ENCODE results near the gene CPT1C. TPM values are rescaled to one million over a fixed set of nuclear protein-coding genes. Genes with fewer than 3 reads are reported as not detected.

The CPT1C gene
- total and polyA plus RNA-seq, 2 of the 4 experiments (the other 2 are of a cell fraction), result 14.2 to 56.1 TPM

DNA sequence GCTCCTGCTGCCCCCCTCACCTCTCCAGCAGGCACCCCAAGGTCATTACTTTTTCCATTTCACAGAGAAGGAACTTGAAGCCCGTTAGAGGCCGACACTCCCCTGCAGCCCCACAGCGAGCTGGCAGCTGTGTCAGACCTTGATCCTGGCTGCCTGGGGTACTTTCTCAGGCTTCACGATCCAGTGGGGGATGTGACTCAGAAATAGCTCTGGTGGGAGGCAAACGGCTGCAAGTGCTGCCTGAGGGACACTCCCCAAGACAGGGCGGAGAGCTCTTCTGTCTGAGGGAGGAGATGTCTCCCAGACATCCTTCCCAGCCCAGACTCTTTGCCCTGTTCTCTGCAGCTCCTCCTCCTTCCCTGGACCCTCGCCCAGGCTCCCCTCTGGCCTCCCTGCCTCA lies 67.4 kb downstream of the CPT1C start:
- peaks cover 7% of the 10 kb centered on the region for H3K4me1 ChIP-seq (ENCODE audit: control insufficient read depth, insufficient read depth, low read length)
- H3K4ac ChIP-seq (ENCODE audit: low read depth, low read length), result peak overlapping the region; percentile 88
- peak overlapping the region; percentile 93 for H2AK9ac ChIP-seq (replicated peaks; ENCODE audit: low read depth, low read length, poor library complexity)
- peak overlapping the region; percentile 5; the same call in 1 of the 2 replicates for H3K4me2 ChIP-seq (ENCODE audit: low read depth, low read length)
- peak overlapping the region; percentile 92 for H2BK120ac ChIP-seq (ENCODE audit: low read depth, low read length)
- H3K27me3 ChIP-seq (ENCODE audit: control insufficient read depth, insufficient read depth, low read length), result no peaks in the 10 kb centered on the region
- no peak overlapping the region for H3K4me3 ChIP-seq (ENCODE audit: insufficient read depth, low read depth, low read length)
- in situ Hi-C loops (cut with MboI; ENCODE audit: low sequenced_read_pairs) (no loop called here), intact Hi-C loops (cut with micrococcal nuclease) (no loop called here), dilution Hi-C loops (cut with HindIII; ENCODE audit: low sequenced_read_pairs, unreplicated experiment) (no loop called here)
- H2BK5ac ChIP-seq (ENCODE audit: low read depth, low read length, poor library complexity, severe bottlenecking), result peak overlapping the region; percentile 66
- peaks cover 4% of the 10 kb centered on the region for H3K9me3 ChIP-seq (ENCODE audit: control insufficient read depth, insufficient read depth, low read length)
- H3K79me1 ChIP-seq (ENCODE audit: low read depth in 1 of 2, low read length in 2 of 2), result no peaks in the 10 kb centered on the region
- peak; percentile 83 for DNase-seq
- H3K27ac ChIP-seq (ENCODE audit: insufficient read depth, low read length), result peak overlapping the region; percentile 28; the same call in 1 of the 2 replicates
- BruUV-seq (replicated peaks), result no TSS peak
- TF ChIP-seq MAFK (IDR thresholded peaks at IDR 0.05; ENCODE audit: low read depth, low read length) (no peak), POLR2A (IDR thresholded peaks at IDR 0.05; ENCODE audit: low read depth, low read length) (no peak), CEBPB (IDR thresholded peaks at IDR 0.05; ENCODE audit: low read depth, low read length) (no peak), SMC3 (IDR thresholded peaks at IDR 0.05; ENCODE audit: low read depth, low read length) (no peak), MXI1 (IDR thresholded peaks at IDR 0.05; ENCODE audit: borderline replicate concordance, low read depth, low read length) (no peak), MAZ (IDR thresholded peaks at IDR 0.05; ENCODE audit: borderline replicate concordance, low read depth, low read length) (0 out of 2 replicates have a peak, but pooled peaks have one; percentile 23)
- TF ChIP-seq, protein P1, sequence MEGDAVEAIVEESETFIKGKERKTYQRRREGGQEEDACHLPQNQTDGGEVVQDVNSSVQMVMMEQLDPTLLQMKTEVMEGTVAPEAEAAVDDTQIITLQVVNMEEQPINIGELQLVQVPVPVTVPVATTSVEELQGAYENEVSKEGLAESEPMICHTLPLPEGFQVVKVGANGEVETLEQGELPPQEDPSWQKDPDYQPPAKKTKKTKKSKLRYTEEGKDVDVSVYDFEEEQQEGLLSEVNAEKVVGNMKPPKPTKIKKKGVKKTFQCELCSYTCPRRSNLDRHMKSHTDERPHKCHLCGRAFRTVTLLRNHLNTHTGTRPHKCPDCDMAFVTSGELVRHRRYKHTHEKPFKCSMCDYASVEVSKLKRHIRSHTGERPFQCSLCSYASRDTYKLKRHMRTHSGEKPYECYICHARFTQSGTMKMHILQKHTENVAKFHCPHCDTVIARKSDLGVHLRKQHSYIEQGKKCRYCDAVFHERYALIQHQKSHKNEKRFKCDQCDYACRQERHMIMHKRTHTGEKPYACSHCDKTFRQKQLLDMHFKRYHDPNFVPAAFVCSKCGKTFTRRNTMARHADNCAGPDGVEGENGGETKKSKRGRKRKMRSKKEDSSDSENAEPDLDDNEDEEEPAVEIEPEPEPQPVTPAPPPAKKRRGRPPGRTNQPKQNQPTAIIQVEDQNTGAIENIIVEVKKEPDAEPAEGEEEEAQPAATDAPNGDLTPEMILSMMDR (conservative IDR thresholded peaks at IDR 0.05; ENCODE audit: low read depth, low read length), result no peak
- peak overlapping the region; percentile 36; the same call in 1 of the 2 replicates for H3K9ac ChIP-seq (ENCODE audit: low read depth, low read length)
- H2AFZ ChIP-seq (replicated peaks; ENCODE audit: low read length, poor library complexity), result peak overlapping the region; percentile 95
- H4K8ac ChIP-seq (ENCODE audit: low read depth in 2 of 2, low read length in 2 of 2), result peak overlapping the region; percentile 28 to 97
- H3K56ac ChIP-seq (ENCODE audit: extremely low read depth, insufficient read depth, low read length), result no peak overlapping the region
- H4K5ac ChIP-seq (ENCODE audit: low read depth, low read length), result peak overlapping the region; percentile 25
- no peaks in the 10 kb centered on the region for H4K20me1 ChIP-seq (ENCODE audit: insufficient read depth, low read length)
- H3K18ac ChIP-seq (ENCODE audit: low read depth, low read length), result peak overlapping the region; percentile 76; the same call in 1 of the 2 replicates
- ChIA-PET POLR2A (ENCODE audit: unreplicated experiment) (interaction anchor here (0.8 kb wide), 1 partner anchor 8 kb away, joined by 9 read pairs; the partner anchor contains the start of gene AP2A1), CTCF (interaction anchor here (0.6 kb wide), 1 partner anchor 8 kb away, joined by 3 read pairs; no protein-coding TSS in a partner anchor)
- H2BK15ac ChIP-seq (ENCODE audit: low read depth, low read length), result peak overlapping the region; percentile 0; the same call in 1 of the 3 replicates
- 13% methylated on average over 3 of the region's 7 CpGs; no CpG with 5 or more reads in 1 of the 2 experiments for WGBS, 2 experiments (ENCODE audit: extremely low coverage in 2 of 2, insufficient read length in 1 of 2)
- H2BK20ac ChIP-seq (ENCODE audit: low read depth, low read length), result peak overlapping the region; percentile 60
- H3K9me1 ChIP-seq (ENCODE audit: insufficient read depth, low read length), result 0 out of 2 replicates have a peak, but pooled peaks cover 3% of the 10 kb centered on the region
- H3K36me3 ChIP-seq (ENCODE audit: control insufficient read depth, insufficient read depth, low read length), result no peaks in the 10 kb centered on the region
- H3K14ac ChIP-seq (replicated peaks; ENCODE audit: low read depth, low read length), result peak overlapping the region; percentile 65
- H2AK5ac ChIP-seq (ENCODE audit: low read depth, low read length), result peak overlapping the region; percentile 54
- ATAC-seq (ENCODE audit: low read depth), result peak; percentile 81
- H3K23ac ChIP-seq (ENCODE audit: low read depth, low read length), result peak overlapping the region; percentile 39; the same call in 1 of the 2 replicates
- H4K91ac ChIP-seq (ENCODE audit: insufficient read depth, low read depth, low read length), result peak overlapping the region; percentile 61
